ENCODE results near the gene MLLT3. TPM values are rescaled to one million over a fixed set of nuclear protein-coding genes. Genes with fewer than 3 reads are reported as not detected.
"Not testable (repeated sequence)": the region's sequence is repeated elsewhere in the genome, so short reads cannot be mapped to it uniquely, and the experiment has no call there.

The MLLT3 gene
- total RNA-seq, result 10 to 100 TPM; 55.9 to 56.4 TPM

DNA sequence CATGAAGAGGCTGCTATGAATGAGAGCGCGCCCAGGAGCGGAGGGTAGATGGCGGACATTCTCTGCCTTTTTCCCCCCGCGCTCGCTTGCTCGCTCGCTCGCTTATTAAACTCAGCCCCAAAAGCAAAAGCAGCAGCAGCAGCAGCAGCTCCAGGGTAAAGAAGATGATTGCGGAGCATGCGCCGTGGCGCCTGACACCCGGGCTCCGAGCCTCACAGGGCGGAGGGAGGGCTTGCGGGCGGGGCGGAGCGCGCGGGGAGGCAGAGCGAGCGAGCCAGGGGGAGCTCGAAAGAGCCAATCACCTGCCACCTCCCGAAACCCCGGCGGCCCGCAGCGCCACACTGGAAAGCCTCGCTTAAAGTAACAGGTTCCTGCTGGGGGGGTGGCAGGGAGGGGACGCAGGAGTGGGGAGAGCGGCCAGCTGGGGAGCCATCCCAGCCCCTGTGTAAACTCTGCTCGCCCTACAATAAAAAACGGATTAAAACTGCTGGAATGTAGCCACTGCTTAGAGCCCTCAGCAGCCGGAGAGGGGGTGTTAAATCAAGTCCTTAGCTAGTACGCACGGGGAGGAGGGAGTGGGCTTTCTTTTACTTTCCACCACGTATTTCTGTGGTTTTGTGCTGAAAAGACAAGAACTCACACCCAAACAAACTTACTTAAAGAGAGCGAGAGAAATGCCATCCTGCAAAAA lies at the start of gene MLLT3:
MLLT3 (minus strand) TSS at position 170 of the 691 bp plus-strand sequence.
- Mint-ChIP-seq H3K27me3 (no peaks in the 10 kb centered on the region), H3K9me3 (ENCODE audit: low read depth) (no peaks in the 10 kb centered on the region), H3K4me3 (peak within 1 kb of the TSS; percentile 100), H3K27ac (peak within 1 kb of the TSS; percentile 94), H3K36me3 (peaks cover 28% of the 10 kb centered on the region), H3K4me1 (peaks cover 37% of the 10 kb centered on the region)
- DNase-seq (peak; percentile 98), ATAC-seq (peak; percentile 86)
- CTCF ChIA-PET, result interaction anchor here (0.7 to 2.1 kb wide), 19 partner anchors 10 to 676 kb away, joined by 3 to 13 read pairs (median 4); partner anchors contain the start of genes FOCAD and HACD4

DNA sequence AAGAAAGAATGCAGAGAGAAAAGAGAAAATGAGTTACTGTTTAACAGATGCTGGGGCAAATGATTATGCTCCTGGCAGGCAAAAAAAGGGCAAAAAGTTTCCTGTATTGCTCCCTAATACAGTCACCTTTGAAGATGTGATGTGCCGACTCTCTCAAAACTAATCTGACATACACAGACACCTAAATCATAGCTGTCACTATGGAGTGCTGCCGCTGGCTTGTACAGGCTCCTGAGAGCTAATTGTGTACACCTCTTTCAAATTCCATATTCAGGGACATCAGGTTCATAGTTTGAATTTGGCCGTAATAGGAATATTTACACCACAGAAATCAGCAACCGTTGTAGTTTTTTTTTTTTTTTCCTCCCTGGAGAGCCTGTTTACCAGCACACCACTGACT lies 49.3 kb upstream of the MLLT3 start:
- Mint-ChIP-seq H3K9me3 (ENCODE audit: low read depth) (no peaks in the 10 kb centered on the region), H3K36me3 (no peaks in the 10 kb centered on the region), H3K4me3 (no peak overlapping the region), H3K27me3 (peaks cover 3% of the 10 kb centered on the region), H3K4me1 (no peaks in the 10 kb centered on the region), H3K27ac (no peak overlapping the region)
- no peak for DNase-seq
- ATAC-seq, result no peak
- CTCF ChIA-PET, result no interaction called here

DNA sequence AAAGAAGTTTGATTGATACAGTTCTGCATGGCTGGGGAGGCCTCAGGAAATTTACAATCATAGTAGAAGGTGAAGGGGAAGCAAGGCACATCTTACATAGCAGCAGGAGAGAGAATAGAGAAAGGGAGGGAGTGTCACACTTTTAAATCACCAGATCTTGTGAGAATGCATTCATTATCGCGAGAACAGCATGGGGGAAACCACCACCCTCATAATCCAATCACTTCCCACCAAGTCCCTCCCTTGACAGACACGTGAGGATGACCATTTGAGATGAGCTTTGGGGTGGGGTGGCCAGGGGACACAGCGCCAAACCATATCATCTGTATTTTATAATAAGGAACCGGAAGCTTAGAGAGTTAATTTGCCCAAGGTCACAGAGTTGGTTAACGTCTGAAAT lies 48.1 kb upstream of the MLLT3 start:
- no peaks in the 10 kb centered on the region for H3K36me3 Mint-ChIP-seq
- no peak overlapping the region for H3K4me3 Mint-ChIP-seq
- no peak for DNase-seq
- CTCF ChIA-PET, result no interaction called here
- H3K27ac Mint-ChIP-seq, result no peak overlapping the region
- H3K9me3 Mint-ChIP-seq (ENCODE audit: low read depth), result no peaks in the 10 kb centered on the region
- ATAC-seq, result no peak
- H3K4me1 Mint-ChIP-seq, result no peaks in the 10 kb centered on the region
- peaks cover 3% of the 10 kb centered on the region for H3K27me3 Mint-ChIP-seq

- H3K4me3 Mint-ChIP-seq, result no peak overlapping the region
- peaks cover 8% of the 10 kb centered on the region for H3K27me3 Mint-ChIP-seq
- no peak for DNase-seq
- H3K9me3 Mint-ChIP-seq (ENCODE audit: low read depth), result no peaks in the 10 kb centered on the region
- no peaks in the 10 kb centered on the region for H3K4me1 Mint-ChIP-seq
- no peak overlapping the region for H3K27ac Mint-ChIP-seq
- ATAC-seq, result no peak
- CTCF ChIA-PET, result interaction anchor here (0.7 kb wide), 1 partner anchor 107 kb away, joined by 3 read pairs; no protein-coding TSS in a partner anchor
- H3K36me3 Mint-ChIP-seq, result peaks cover 1% of the 10 kb centered on the region
Measured at GRCh38 chr9:20664501-20664900, 42.2 kb upstream of the MLLT3 start.

- no peak overlapping the region for H3K27ac Mint-ChIP-seq
Measured at GRCh38 chr9:20663133-20663532, 40.8 kb upstream of the MLLT3 start.

GRCh38 chr9:20662156-20662555 lies 39.9 kb upstream of the MLLT3 start:
- no peak for ATAC-seq
- Mint-ChIP-seq H3K27ac (no peak overlapping the region), H3K36me3 (peaks cover 1% of the 10 kb centered on the region), H3K4me1 (no peaks in the 10 kb centered on the region), H3K27me3 (peaks cover 6% of the 10 kb centered on the region), H3K4me3 (no peak overlapping the region), H3K9me3 (ENCODE audit: low read depth) (no peaks in the 10 kb centered on the region)
- DNase-seq, result no peak
- CTCF ChIA-PET, result no interaction called here

More at GRCh38 chr9:20663133-20663532, 40.8 kb upstream of the MLLT3 start:
- peaks cover 1% of the 10 kb centered on the region for H3K36me3 Mint-ChIP-seq
- DNase-seq (no peak), ATAC-seq (no peak)
- no peaks in the 10 kb centered on the region for H3K4me1 Mint-ChIP-seq
- H3K27me3 Mint-ChIP-seq, result peaks cover 6% of the 10 kb centered on the region
- no peak overlapping the region for H3K4me3 Mint-ChIP-seq
- CTCF ChIA-PET, result no interaction called here
- H3K9me3 Mint-ChIP-seq (ENCODE audit: low read depth), result no peaks in the 10 kb centered on the region

GRCh38 chr9:20659474-20659967 lies 37.2 kb upstream of the MLLT3 start:
- H3K27me3 Mint-ChIP-seq, result peaks cover 6% of the 10 kb centered on the region
- ATAC-seq (no peak), DNase-seq (no peak)
- no peak overlapping the region for H3K27ac Mint-ChIP-seq
- H3K9me3 Mint-ChIP-seq (ENCODE audit: low read depth), result no peaks in the 10 kb centered on the region
- H3K4me3 Mint-ChIP-seq, result no peak overlapping the region
- CTCF ChIA-PET, result interaction anchor here (1.2 kb wide), 1 partner anchor 25 kb away, joined by 4 read pairs; the partner anchor contains the start of gene FOCAD
- H3K36me3 Mint-ChIP-seq, result peaks cover 1% of the 10 kb centered on the region
- H3K4me1 Mint-ChIP-seq, result no peaks in the 10 kb centered on the region

- peaks cover 6% of the 10 kb centered on the region for H3K27me3 Mint-ChIP-seq
- DNase-seq (no peak), ATAC-seq (peak; percentile 45)
- CTCF ChIA-PET, result interaction anchor here (1.2 kb wide), 1 partner anchor 25 kb away, joined by 4 read pairs; the partner anchor contains the start of gene FOCAD
- H3K36me3 Mint-ChIP-seq, result peaks cover 1% of the 10 kb centered on the region
- no peaks in the 10 kb centered on the region for H3K4me1 Mint-ChIP-seq
- peak overlapping the region; percentile 82 for H3K27ac Mint-ChIP-seq
- H3K9me3 Mint-ChIP-seq (ENCODE audit: low read depth), result no peaks in the 10 kb centered on the region
- no peak overlapping the region for H3K4me3 Mint-ChIP-seq
Measured at GRCh38 chr9:20658677-20659473, 36.6 kb upstream of the MLLT3 start.

DNA sequence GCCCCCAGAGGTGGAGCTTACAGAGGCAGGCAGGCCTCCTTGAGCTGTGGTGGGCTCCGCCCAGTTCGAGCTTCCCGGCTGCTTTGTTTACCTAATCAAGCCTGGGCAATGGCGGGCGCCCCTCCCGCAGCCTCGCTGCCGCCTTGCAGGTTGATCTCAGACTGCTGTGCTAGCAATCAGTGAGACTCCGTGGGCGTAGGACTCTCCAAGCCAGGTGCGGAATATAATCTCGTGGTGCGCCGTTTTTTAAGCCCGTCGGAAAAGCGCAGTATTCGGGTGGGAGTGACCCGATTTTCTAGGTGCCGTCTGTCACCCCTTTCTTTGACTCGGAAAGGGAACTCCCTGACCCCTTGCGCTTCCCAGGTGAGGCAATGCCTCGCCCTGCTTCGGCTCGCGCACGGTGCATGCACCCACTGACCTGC lies 36.0 kb upstream of the MLLT3 start:
- DNase-seq; H3K4me1 Mint-ChIP-seq; H3K4me3 Mint-ChIP-seq; H3K36me3 Mint-ChIP-seq; H3K9me3 Mint-ChIP-seq (ENCODE audit: low read depth); ATAC-seq; H3K27me3 Mint-ChIP-seq: not testable (repeated sequence)
- CTCF ChIA-PET, result interaction anchor here (1.2 kb wide), 1 partner anchor 26 kb away, joined by 4 read pairs; the partner anchor contains the start of gene FOCAD
- peak overlapping the region; percentile 82 for H3K27ac Mint-ChIP-seq

- H3K27ac Mint-ChIP-seq, result no peak overlapping the region
- H3K27me3 Mint-ChIP-seq, result peaks cover 3% of the 10 kb centered on the region
- H3K4me3 Mint-ChIP-seq, result no peak overlapping the region
- H3K9me3 Mint-ChIP-seq (ENCODE audit: low read depth), result no peaks in the 10 kb centered on the region
- H3K36me3 Mint-ChIP-seq, result no peaks in the 10 kb centered on the region
- ATAC-seq (no peak), DNase-seq (no peak)
- no peaks in the 10 kb centered on the region for H3K4me1 Mint-ChIP-seq
- CTCF ChIA-PET, result interaction anchor here (1.4 kb wide), 1 partner anchor 27 kb away, joined by 8 read pairs; no protein-coding TSS in a partner anchor
Measured at GRCh38 chr9:20651939-20652338, 29.6 kb upstream of the MLLT3 start.

GRCh38 chr9:20650750-20651299 lies 28.5 kb upstream of the MLLT3 start:
- Mint-ChIP-seq H3K36me3 (no peaks in the 10 kb centered on the region), H3K27ac (no peak overlapping the region), H3K9me3 (ENCODE audit: low read depth) (no peaks in the 10 kb centered on the region), H3K27me3 (peaks cover 7% of the 10 kb centered on the region), H3K4me1 (no peaks in the 10 kb centered on the region), H3K4me3 (no peak overlapping the region)
- CTCF ChIA-PET, result interaction anchor here (0.6 kb wide), 1 partner anchor 196 kb away, joined by 3 read pairs; no protein-coding TSS in a partner anchor
- ATAC-seq (no peak), DNase-seq (no peak)

DNA sequence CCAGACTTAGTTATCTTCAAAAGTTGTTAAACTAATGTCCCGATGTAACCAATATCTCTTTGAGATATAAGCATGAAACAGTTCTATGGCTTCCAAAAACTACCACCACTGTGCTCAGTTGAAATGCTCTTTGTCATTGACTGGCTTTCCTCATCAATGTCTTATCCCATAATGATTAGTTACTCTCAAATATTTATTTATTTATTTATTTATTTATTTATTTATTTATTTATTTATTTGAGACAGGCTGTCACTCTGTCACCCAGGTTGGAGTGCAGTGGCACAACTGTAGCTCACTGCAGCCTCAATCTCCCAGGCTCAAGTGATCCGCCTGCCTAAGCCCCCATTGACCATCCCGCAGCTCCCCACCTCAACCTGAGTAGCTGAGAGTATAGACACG lies 28.0 kb upstream of the MLLT3 start:
- CTCF ChIA-PET, result no interaction called here
- no peak for DNase-seq
- H3K27me3 Mint-ChIP-seq, result peaks cover 7% of the 10 kb centered on the region

DNA sequence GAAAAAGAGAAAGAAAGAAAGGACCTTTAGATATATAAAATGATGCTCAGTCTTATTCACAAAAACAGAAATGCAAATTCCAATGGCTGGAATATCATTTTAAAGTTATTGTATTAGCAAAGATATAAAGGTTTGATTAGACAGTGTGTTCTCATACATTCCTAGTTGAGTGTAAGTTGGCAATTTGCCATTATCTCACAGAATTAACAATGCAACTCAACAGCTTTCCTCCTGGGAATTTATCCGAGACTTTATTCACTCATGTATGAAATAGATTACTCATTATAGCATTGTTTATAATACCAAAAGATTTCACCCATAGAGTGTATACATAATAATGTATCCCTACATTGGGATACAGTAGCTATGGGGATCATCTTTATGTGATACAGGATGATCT lies 27.1 kb upstream of the MLLT3 start:
- no peaks in the 10 kb centered on the region for H3K36me3 Mint-ChIP-seq

More for the DNA sequence above, 28.0 kb upstream of the MLLT3 start:
- Mint-ChIP-seq H3K27ac (no peak overlapping the region), H3K9me3 (ENCODE audit: low read depth) (no peaks in the 10 kb centered on the region), H3K36me3 (no peaks in the 10 kb centered on the region), H3K4me3 (no peak overlapping the region), H3K4me1 (no peaks in the 10 kb centered on the region)
- no peak for ATAC-seq

More for the DNA sequence above, 27.1 kb upstream of the MLLT3 start:
- no peaks in the 10 kb centered on the region for H3K4me1 Mint-ChIP-seq
- DNase-seq (no peak), ATAC-seq (no peak)
- H3K27me3 Mint-ChIP-seq, result peaks cover 7% of the 10 kb centered on the region
- no peak overlapping the region for H3K27ac Mint-ChIP-seq
- CTCF ChIA-PET, result no interaction called here
- no peak overlapping the region for H3K4me3 Mint-ChIP-seq
- no peaks in the 10 kb centered on the region for H3K9me3 Mint-ChIP-seq (ENCODE audit: low read depth)

Measured in activated CD8-positive, alpha-beta memory T cell treated with anti-CD3 and anti-CD28 coated beads, Interleukin-2, amount 10 ng/mL, durations not matched to agents 7 days and 5 days (primary cell).